Raji (cell line): ENCODE results near the gene LGALS9.

Source experiments
- POLR2A ChIP-seq: IDR thresholded peaks from 2 replicates; pipeline ENCODE4 v1.6.1; 2011; ENCODE audit warnings: low read depth, low read length, control low read depth; ENCODE audit not compliant: insufficient read depth

LGALS9 gene

GRCh38 chr17:27600471-27600870 lies 30.5 kb upstream of the LGALS9 start:
- no peak for TF ChIP-seq POLR2A

GRCh38 chr17:27601069-27601974 lies 29.7 kb upstream of the LGALS9 start:
- TF ChIP-seq POLR2A: no peak

GRCh38 chr17:27601975-27602302 lies 29.0 kb upstream of the LGALS9 start:
- no peak for TF ChIP-seq POLR2A

- TF ChIP-seq POLR2A: no peak
Observed at GRCh38 chr17:27602721-27603420, 28.1 kb upstream of the LGALS9 start.

GRCh38 chr17:27603421-27603770 lies 27.6 kb upstream of the LGALS9 start:
- TF ChIP-seq POLR2A: no peak

- TF ChIP-seq POLR2A: no peak
Observed at GRCh38 chr17:27603880-27604794, 26.9 kb upstream of the LGALS9 start.

GRCh38 chr17:27605409-27605808 lies 25.6 kb upstream of the LGALS9 start:
- no peak for TF ChIP-seq POLR2A

- TF ChIP-seq POLR2A: no peak
Observed at GRCh38 chr17:27607521-27608091, 23.4 kb upstream of the LGALS9 start.

- no peak for TF ChIP-seq POLR2A
Observed at GRCh38 chr17:27608328-27609230, 22.4 kb upstream of the LGALS9 start.

- no peak for TF ChIP-seq POLR2A
Observed at GRCh38 chr17:27609611-27610303, 21.2 kb upstream of the LGALS9 start.

GRCh38 chr17:27610304-27610677 lies 20.7 kb upstream of the LGALS9 start:
- no peak for TF ChIP-seq POLR2A

- no peak for TF ChIP-seq POLR2A
Observed at GRCh38 chr17:27612160-27612770, 18.7 kb upstream of the LGALS9 start.

GRCh38 chr17:27613433-27613832 lies 17.6 kb upstream of the LGALS9 start:
- TF ChIP-seq POLR2A: no peak
